DOHH2 (cell line): ENCODE measurements around the gene KIF1B.

Experiments
- H3F3A ChIP-seq: fragments of 200-600 bp; sonication (generic), shearing (Covaris generic); 2 replicates; pipeline ENCODE4 v1.6.0; 2016; ENCODE audit warnings: antibody characterized with exemption, mild to moderate bottlenecking; ENCODE audit not compliant: control insufficient read depth, insufficient read depth
- H3K27ac ChIP-seq: fragments of 200-600 bp; sonication (generic); 2 replicates; pipeline ENCODE4 v1.5.1; 2014; ENCODE audit warnings: low read depth, mild to moderate bottlenecking, low read length, moderate library complexity
- H3K27me3 ChIP-seq: fragments of 200-600 bp; sonication (generic); 2 replicates; pipeline ENCODE4 v1.6.1; 2014; ENCODE audit warnings: mild to moderate bottlenecking, low read length, mixed read lengths; ENCODE audit not compliant: control insufficient read depth
- H3K36me3 ChIP-seq: fragments of 200-600 bp; sonication (generic); 2 replicates; pipeline ENCODE4 v1.6.1; 2014; ENCODE audit warnings: mild to moderate bottlenecking, low read length, moderate library complexity, mixed read lengths; ENCODE audit not compliant: control insufficient read depth
- H3K4me1 ChIP-seq: fragments of 200-600 bp; sonication (generic); 2 replicates; pipeline ENCODE4 v1.6.1; 2014; ENCODE audit warnings: mild to moderate bottlenecking, low read length, mixed read lengths; ENCODE audit not compliant: control insufficient read depth
- H3K4me2 ChIP-seq: fragments of 200-600 bp; sonication (generic); 2 replicates; pipeline ENCODE4 v1.6.0; 2014; ENCODE audit warnings: mild to moderate bottlenecking, low read length, moderate library complexity
- H3K4me3 ChIP-seq: fragments of 200-600 bp; sonication (generic); 2 replicates; pipeline ENCODE4 v1.5.1; 2014; ENCODE audit warnings: mild to moderate bottlenecking, low read length, mixed read lengths
- H3K79me2 ChIP-seq: fragments of 200-600 bp; sonication (generic); 2 replicates; pipeline ENCODE4 v1.6.1; 2014; ENCODE audit warnings: mild to moderate bottlenecking, low read length, mixed read lengths; ENCODE audit not compliant: control insufficient read depth
- H3K9me2 ChIP-seq: fragments of 200-600 bp; sonication (generic); replicated peaks from 2 replicates; pipeline ENCODE4 v1.6.1; 2014; ENCODE audit warnings: mild to moderate bottlenecking, low read length, mixed read lengths; ENCODE audit not compliant: control insufficient read depth
- H3K9me3 ChIP-seq: fragments of 200-600 bp; sonication (generic); 2 replicates; pipeline ENCODE4 v1.6.1; 2014; ENCODE audit warnings: antibody characterized with exemption, low read length, mixed read lengths; ENCODE audit not compliant: control insufficient read depth, insufficient read depth
- H4K20me1 ChIP-seq: fragments of 200-600 bp; sonication (generic); 2 replicates; pipeline ENCODE4 v1.6.0; 2014; ENCODE audit warnings: low read depth, mild to moderate bottlenecking, antibody characterized with exemption, low read length, moderate library complexity; ENCODE audit not compliant: control insufficient read depth, insufficient read depth
- CTCF ChIP-seq: fragments of 200-600 bp; sonication (generic); IDR thresholded peaks from one replicate; pipeline ENCODE4 v1.5.1; 2014; ENCODE audit warnings: antibody characterized with exemption, mild to moderate bottlenecking, low read depth, low read length; ENCODE audit not compliant: poor library complexity, severe bottlenecking
- EZH2phosphoT487 ChIP-seq: fragments of 200-600 bp; sonication (generic); IDR thresholded peaks from 2 replicates; pipeline ENCODE4 v1.6.1; 2017; ENCODE audit warnings: borderline replicate concordance, mild to moderate bottlenecking, antibody characterized with exemption, low read length, moderate library complexity, mixed read lengths

Gene KIF1B

DNA sequence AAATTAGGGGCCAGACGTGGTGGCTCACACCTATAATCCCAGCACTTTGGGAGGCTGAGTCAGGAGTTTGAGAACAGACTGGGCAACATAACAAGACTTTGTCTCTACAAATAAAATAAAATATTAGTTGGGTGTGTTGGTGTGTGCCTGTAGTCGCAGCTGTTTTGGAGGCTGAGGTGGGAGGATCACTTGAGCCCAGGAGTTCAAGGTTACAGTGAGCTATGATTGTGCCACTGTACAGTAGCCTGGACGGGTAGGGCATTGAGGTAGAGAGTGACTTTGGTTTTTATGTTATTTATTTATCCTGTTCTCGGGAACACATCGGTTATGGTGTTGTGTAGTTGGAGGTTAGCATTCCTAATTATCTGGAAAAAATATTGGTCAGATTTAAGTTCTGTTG, 19.5 kb downstream of the KIF1B start:
- Histone ChIP-seq H4K20me1 (no peaks in the 10 kb centered on the region), H3K4me2 (no peak overlapping the region)

DNA sequence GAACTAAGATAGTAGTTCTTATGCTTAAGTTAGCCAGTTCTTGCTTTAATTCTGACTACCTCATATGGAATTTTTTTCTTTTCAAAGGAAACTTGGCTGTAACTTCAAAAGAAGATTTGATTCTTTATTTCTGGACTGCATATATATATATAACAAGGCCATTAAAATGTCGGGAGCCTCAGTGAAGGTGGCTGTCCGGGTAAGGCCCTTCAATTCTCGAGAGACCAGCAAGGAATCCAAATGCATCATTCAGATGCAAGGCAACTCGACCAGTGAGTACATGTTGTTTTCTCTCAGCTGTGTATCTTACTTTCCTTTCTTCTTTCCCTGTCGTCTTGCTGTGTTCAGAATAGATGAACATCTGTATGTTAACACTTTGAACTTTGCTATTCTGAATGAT, 21.8 kb downstream of the KIF1B start:
- Histone ChIP-seq H4K20me1 (no peaks in the 10 kb centered on the region), H3K4me3 (no peak overlapping the region), H3K27me3 (no peaks in the 10 kb centered on the region), H3K36me3 (no peaks in the 10 kb centered on the region), H3K4me2 (no peak overlapping the region), H3K9me2 (no peaks in the 10 kb centered on the region), H3K79me2 (no peaks in the 10 kb centered on the region), H3K9me3 (no peaks in the 10 kb centered on the region), H3K27ac (no peak overlapping the region), H3F3A (no peaks in the 10 kb centered on the region), H3K4me1 (peaks cover 10% of the 10 kb centered on the region)
- TF ChIP-seq EZH2phosphoT487 (no peak), CTCF (no peak)

More for the DNA sequence above, 19.5 kb downstream of the KIF1B start:
- TF ChIP-seq CTCF (no peak), EZH2phosphoT487 (no peak)
- Histone ChIP-seq H3K9me3 (no peaks in the 10 kb centered on the region), H3K9me2 (no peaks in the 10 kb centered on the region), H3K79me2 (no peaks in the 10 kb centered on the region), H3K27ac (no peak overlapping the region), H3K4me1 (no peaks in the 10 kb centered on the region), H3K36me3 (no peaks in the 10 kb centered on the region), H3K4me3 (no peak overlapping the region), H3K27me3 (no peaks in the 10 kb centered on the region), H3F3A (no peaks in the 10 kb centered on the region)

DNA sequence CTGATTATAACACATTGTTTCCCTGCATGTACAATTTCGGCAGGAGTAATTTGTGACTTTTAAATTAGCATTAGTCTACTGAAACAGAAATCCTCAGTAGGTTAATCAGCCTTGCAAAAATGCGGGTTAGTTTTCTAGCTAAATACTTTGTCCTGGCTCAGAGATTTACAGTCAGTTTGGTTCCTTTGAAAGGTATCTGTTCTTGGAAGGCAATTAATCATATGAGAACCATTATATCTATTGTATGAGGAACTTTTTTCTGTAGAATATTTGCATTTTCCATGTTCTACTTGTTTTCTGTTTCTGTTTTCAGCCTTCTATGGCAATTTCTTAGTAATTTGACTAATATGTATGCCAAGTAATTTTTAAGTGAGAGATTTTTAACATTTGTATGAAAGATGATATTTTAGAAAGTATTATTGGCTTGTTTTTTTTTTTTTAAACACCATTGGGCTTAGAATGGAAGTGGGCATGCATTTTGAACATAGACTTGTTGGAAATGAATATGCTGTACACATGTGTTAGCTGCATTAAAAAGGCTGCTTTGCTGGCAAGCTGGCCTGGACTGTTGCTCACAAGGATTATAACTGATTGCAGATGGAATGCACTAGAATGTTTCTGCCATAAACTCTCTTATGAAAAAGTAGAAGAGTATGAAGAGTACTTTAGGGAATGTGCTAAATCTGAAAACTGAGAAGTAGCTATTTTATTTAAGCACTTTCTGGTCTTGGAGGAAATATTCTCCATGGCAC, 26.2 kb downstream of the KIF1B start:
- H3F3A ChIP-seq: no peaks in the 10 kb centered on the region
- H3K27ac ChIP-seq: no peak overlapping the region
- no peaks in the 10 kb centered on the region for H3K9me2 ChIP-seq
- H3K4me2 ChIP-seq: peak overlapping the region; percentile 50
- no peak for TF ChIP-seq EZH2phosphoT487
- TF ChIP-seq CTCF: no peak
- no peaks in the 10 kb centered on the region for H3K79me2 ChIP-seq
- H3K27me3 ChIP-seq: no peaks in the 10 kb centered on the region
- no peaks in the 10 kb centered on the region for H3K9me3 ChIP-seq
- peaks cover 20% of the 10 kb centered on the region for H3K4me1 ChIP-seq
- no peak overlapping the region; the same call in 1 of the 2 replicates for H3K4me3 ChIP-seq
- no peaks in the 10 kb centered on the region for H3K36me3 ChIP-seq
- H4K20me1 ChIP-seq: no peaks in the 10 kb centered on the region
